HEK293 (cell line): ENCODE measurements around the gene KDM5C.
A peak's percentile ranks its signal among the peaks of the same experiment; 100 is the strongest.

Experiments
- CTCF ChIA-PET: fragments of 350-600 bp; formaldehyde crosslinking; extraction: SDS; loops from one replicate; lab custom pipeline; 2021; ENCODE audit warnings: antibody characterized with exemption; lab: Yijun Ruan, JAX
- POLR2A ChIA-PET: fragments of 300-600 bp; formaldehyde crosslinking; extraction: SDS; loops from one replicate; lab custom pipeline; 2020; ENCODE audit warnings: antibody characterized with exemption, inconsistent platforms; lab: Yijun Ruan, JAX
- H3K27ac ChIP-seq: fragments of 200-500 bp; sonication (Bioruptor generic); 2 replicates; pipeline ENCODE4 v1.5.1; 2014; ENCODE audit warnings: low read depth, low read length, control low read depth, inconsistent platforms; ENCODE audit errors: extremely low read depth
- H3K36me3 ChIP-seq, 2 experiments: fragments of 200-500 bp in 1 of 2; sonication (Bioruptor generic) in 1 of 2; 1 replicate in 1 of 2; 2 replicates in 1 of 2; pipeline ENCODE4 v1.5.1; 2014 to 2017; ENCODE audit warnings: inconsistent platforms in 2 of 2, low read length in 2 of 2; ENCODE audit not compliant: control insufficient read depth in 2 of 2, insufficient read depth in 1 of 2
- H3K4me1 ChIP-seq: fragments of 200-500 bp; sonication (Bioruptor generic); 2 replicates; pipeline ENCODE4 v1.5.1; 2014; ENCODE audit warnings: mild to moderate bottlenecking, low read length, inconsistent platforms; ENCODE audit not compliant: control insufficient read depth, insufficient read depth
- H3K4me3 ChIP-seq: 2 replicates; pipeline ENCODE4 v1.5.1; 2011; ENCODE audit warnings: low read depth, mild to moderate bottlenecking, control low read depth, low read length, moderate library complexity
- H3K9me3 ChIP-seq: fragments of 200-500 bp; sonication (Bioruptor generic); 2 replicates; pipeline ENCODE4 v1.5.1; 2014; ENCODE audit warnings: low read depth, low read length, inconsistent platforms; ENCODE audit not compliant: control insufficient read depth, insufficient read depth
- EGR2 ChIP-seq: fragments of 450-650 bp; formaldehyde crosslinking; IDR thresholded peaks from 2 replicates; pipeline ENCODE4 v1.5.1; 2016; ENCODE audit warnings: low read depth, missing biosample characterization, missing genetic modification characterization
- GLIS1 ChIP-seq: fragments of 450-650 bp; formaldehyde crosslinking; IDR thresholded peaks from 2 replicates; pipeline ENCODE4 v1.5.1; 2016; ENCODE audit warnings: missing biosample characterization, missing genetic modification characterization
- RBAK ChIP-seq: fragments of 450-650 bp; formaldehyde crosslinking; IDR thresholded peaks from 2 replicates; pipeline ENCODE4 v1.5.1; 2016; ENCODE audit warnings: missing biosample characterization, missing genetic modification characterization
- SP7 ChIP-seq: fragments of 450-650 bp; formaldehyde crosslinking; IDR thresholded peaks from 2 replicates; pipeline ENCODE4 v1.5.1; 2016; ENCODE audit warnings: missing biosample characterization, missing genetic modification characterization
- ZBTB17 ChIP-seq: fragments of 450-650 bp; formaldehyde crosslinking; IDR thresholded peaks from 2 replicates; pipeline ENCODE4 v1.5.1; 2016; ENCODE audit warnings: missing biosample characterization, missing genetic modification characterization
- ZNF132 ChIP-seq: fragments of 450-650 bp; formaldehyde crosslinking; IDR thresholded peaks from 2 replicates; pipeline ENCODE4 v1.5.1; 2017; ENCODE audit warnings: missing biosample characterization, missing genetic modification characterization, borderline replicate concordance
- ZNF184 ChIP-seq: fragments of 450-650 bp; IDR thresholded peaks from 2 replicates; pipeline ENCODE4 v1.5.1; 2018; ENCODE audit warnings: missing biosample characterization, mild to moderate bottlenecking, missing genetic modification characterization
- ZNF202 ChIP-seq: fragments of 450-650 bp; formaldehyde crosslinking; IDR thresholded peaks from 2 replicates; pipeline ENCODE4 v1.5.1; 2016; ENCODE audit warnings: missing biosample characterization, missing genetic modification characterization, borderline replicate concordance
- ZNF433 ChIP-seq: fragments of 450-650 bp; formaldehyde crosslinking; IDR thresholded peaks from 2 replicates; pipeline ENCODE4 v1.5.1; 2016; ENCODE audit warnings: missing biosample characterization, missing genetic modification characterization, low read depth
- ZNF692 ChIP-seq: fragments of 450-650 bp; formaldehyde crosslinking; IDR thresholded peaks from 2 replicates; pipeline ENCODE4 v1.5.1; 2016; ENCODE audit warnings: missing biosample characterization, missing genetic modification characterization
- ZNF777 ChIP-seq: fragments of 450-650 bp; formaldehyde crosslinking; IDR thresholded peaks from 2 replicates; pipeline ENCODE4 v1.5.1; 2017; ENCODE audit warnings: missing biosample characterization, missing genetic modification characterization, borderline replicate concordance
- TF ChIP-seq, protein P1 (sequence below): fragments of 450-650 bp; formaldehyde crosslinking; IDR thresholded peaks from 2 replicates; pipeline ENCODE4 v1.5.1; 2016; ENCODE audit warnings: missing biosample characterization, missing genetic modification characterization
- TF ChIP-seq, protein P2 (sequence below): fragments of 450-650 bp; formaldehyde crosslinking; IDR thresholded peaks from 2 replicates; pipeline ENCODE4 v1.5.1; 2016; ENCODE audit warnings: missing biosample characterization, missing genetic modification characterization
- TF ChIP-seq, protein P3 (sequence below): fragments of 450-650 bp; formaldehyde crosslinking; IDR thresholded peaks from 2 replicates; pipeline ENCODE4 v1.5.1; 2016; ENCODE audit warnings: missing biosample characterization, missing genetic modification characterization
- TF ChIP-seq, protein P4 (sequence below): fragments of 450-650 bp; formaldehyde crosslinking; IDR thresholded peaks from 2 replicates; pipeline ENCODE4 v1.5.1; 2017; ENCODE audit warnings: missing biosample characterization, missing genetic modification characterization

The KDM5C gene

GRCh38 chrX:53230116-53230515, 5.1 kb upstream of the KDM5C start:
- POLR2A ChIA-PET, result no interaction called here
- CTCF ChIA-PET, result interaction anchor here (7.2 kb wide), 1 partner anchor 9 kb away, joined by 44 read pairs; no protein-coding TSS in a partner anchor
- TF ChIP-seq ZNF132 (tag by site-specific recombination), result no peak
- TF ChIP-seq, protein P1, sequence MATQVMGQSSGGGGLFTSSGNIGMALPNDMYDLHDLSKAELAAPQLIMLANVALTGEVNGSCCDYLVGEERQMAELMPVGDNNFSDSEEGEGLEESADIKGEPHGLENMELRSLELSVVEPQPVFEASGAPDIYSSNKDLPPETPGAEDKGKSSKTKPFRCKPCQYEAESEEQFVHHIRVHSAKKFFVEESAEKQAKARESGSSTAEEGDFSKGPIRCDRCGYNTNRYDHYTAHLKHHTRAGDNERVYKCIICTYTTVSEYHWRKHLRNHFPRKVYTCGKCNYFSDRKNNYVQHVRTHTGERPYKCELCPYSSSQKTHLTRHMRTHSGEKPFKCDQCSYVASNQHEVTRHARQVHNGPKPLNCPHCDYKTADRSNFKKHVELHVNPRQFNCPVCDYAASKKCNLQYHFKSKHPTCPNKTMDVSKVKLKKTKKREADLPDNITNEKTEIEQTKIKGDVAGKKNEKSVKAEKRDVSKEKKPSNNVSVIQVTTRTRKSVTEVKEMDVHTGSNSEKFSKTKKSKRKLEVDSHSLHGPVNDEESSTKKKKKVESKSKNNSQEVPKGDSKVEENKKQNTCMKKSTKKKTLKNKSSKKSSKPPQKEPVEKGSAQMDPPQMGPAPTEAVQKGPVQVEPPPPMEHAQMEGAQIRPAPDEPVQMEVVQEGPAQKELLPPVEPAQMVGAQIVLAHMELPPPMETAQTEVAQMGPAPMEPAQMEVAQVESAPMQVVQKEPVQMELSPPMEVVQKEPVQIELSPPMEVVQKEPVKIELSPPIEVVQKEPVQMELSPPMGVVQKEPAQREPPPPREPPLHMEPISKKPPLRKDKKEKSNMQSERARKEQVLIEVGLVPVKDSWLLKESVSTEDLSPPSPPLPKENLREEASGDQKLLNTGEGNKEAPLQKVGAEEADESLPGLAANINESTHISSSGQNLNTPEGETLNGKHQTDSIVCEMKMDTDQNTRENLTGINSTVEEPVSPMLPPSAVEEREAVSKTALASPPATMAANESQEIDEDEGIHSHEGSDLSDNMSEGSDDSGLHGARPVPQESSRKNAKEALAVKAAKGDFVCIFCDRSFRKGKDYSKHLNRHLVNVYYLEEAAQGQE (tag by site-specific recombination), result peak; percentile 52; the same call in 1 of the 2 replicates
- TF ChIP-seq, all 188 proteins: peak for 1
- Histone ChIP-seq H3K9me3 (no peaks in the 10 kb centered on the region), H3K36me3 (no peaks in the 10 kb centered on the region), H3K27ac (no peak overlapping the region), H3K4me1 (peaks cover 2% of the 10 kb centered on the region; the same call in 1 of the 2 replicates), H3K4me3 (no peak overlapping the region)

- Histone ChIP-seq H3K4me1 (peaks cover 18% of the 10 kb centered on the region), H3K27ac (no peak overlapping the region), H3K36me3 (peaks cover 0 to 14% of the 10 kb centered on the region in 2 experiments; a peak in 1 of 3 replicates), H3K4me3 (no peak overlapping the region), H3K9me3 (no peaks in the 10 kb centered on the region)
- no peak for TF ChIP-seq GLIS1 (tag by site-specific recombination)
- TF ChIP-seq ZNF692 (tag by site-specific recombination), result no peak
- ChIA-PET POLR2A (no interaction called here), CTCF (interaction anchor here (0.6 to 7.2 kb wide), 6 partner anchors 8 to 304 kb away, joined by 3 to 44 read pairs (median 4); no protein-coding TSS in a partner anchor)
These were observed 2.3 kb upstream of the KDM5C start for GRCh38 chrX:53227224-53227765.

GRCh38 chrX:53223955-53224859, 800 bp downstream of the KDM5C start:
- CTCF ChIA-PET, result interaction anchor here (0.6 to 7.2 kb wide), 7 partner anchors 15 to 197 kb away, joined by 3 to 44 read pairs (median 5); partner anchors contain the start of gene IQSEC2
- Histone ChIP-seq H3K36me3 (peaks cover 19 to 44% of the 10 kb centered on the region in 2 experiments), H3K9me3 (no peaks in the 10 kb centered on the region), H3K27ac (peak overlapping the region; percentile 96), H3K4me3 (peak overlapping the region; percentile 90), H3K4me1 (peaks cover 19% of the 10 kb centered on the region)
- POLR2A ChIA-PET, result interaction anchor here (0.7 to 2.7 kb wide), 10 partner anchors 10 to 198 kb away, joined by 3 to 22 read pairs (median 6); partner anchors contain the start of genes RIBC1, SMC1A and TSPYL2
- TF ChIP-seq ZNF777 (tag by site-specific recombination) (no peak), EGR2 (tag by site-specific recombination) (peak; percentile 10; the same call in 1 of the 2 replicates), SP7 (peak; percentile 74), RBAK (no peak), ZNF433 (tag by site-specific recombination) (no peak), ZNF184 (tag by site-specific recombination) (peak; percentile 43; the same call in 1 of the 2 replicates), ZBTB17 (tag by site-specific recombination) (peak; percentile 43), ZNF202 (no peak)
- TF ChIP-seq, protein P2, sequence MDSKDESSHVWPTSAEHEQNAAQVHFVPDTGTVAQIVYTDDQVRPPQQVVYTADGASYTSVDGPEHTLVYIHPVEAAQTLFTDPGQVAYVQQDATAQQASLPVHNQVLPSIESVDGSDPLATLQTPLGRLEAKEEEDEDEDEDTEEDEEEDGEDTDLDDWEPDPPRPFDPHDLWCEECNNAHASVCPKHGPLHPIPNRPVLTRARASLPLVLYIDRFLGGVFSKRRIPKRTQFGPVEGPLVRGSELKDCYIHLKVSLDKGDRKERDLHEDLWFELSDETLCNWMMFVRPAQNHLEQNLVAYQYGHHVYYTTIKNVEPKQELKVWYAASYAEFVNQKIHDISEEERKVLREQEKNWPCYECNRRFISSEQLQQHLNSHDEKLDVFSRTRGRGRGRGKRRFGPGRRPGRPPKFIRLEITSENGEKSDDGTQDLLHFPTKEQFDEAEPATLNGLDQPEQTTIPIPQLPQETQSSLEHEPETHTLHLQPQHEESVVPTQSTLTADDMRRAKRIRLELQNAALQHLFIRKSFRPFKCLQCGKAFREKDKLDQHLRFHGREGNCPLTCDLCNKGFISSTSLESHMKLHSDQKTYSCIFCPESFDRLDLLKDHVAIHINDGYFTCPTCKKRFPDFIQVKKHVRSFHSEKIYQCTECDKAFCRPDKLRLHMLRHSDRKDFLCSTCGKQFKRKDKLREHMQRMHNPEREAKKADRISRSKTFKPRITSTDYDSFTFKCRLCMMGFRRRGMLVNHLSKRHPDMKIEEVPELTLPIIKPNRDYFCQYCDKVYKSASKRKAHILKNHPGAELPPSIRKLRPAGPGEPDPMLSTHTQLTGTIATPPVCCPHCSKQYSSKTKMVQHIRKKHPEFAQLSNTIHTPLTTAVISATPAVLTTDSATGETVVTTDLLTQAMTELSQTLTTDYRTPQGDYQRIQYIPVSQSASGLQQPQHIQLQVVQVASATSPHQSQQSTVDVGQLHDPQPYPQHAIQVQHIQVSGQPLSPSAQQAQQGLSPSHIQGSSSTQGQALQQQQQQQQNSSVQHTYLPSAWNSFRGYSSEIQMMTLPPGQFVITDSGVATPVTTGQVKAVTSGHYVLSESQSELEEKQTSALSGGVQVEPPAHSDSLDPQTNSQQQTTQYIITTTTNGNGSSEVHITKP, result peak; percentile 63; the same call in 1 of the 2 replicates
- TF ChIP-seq, protein P3, sequence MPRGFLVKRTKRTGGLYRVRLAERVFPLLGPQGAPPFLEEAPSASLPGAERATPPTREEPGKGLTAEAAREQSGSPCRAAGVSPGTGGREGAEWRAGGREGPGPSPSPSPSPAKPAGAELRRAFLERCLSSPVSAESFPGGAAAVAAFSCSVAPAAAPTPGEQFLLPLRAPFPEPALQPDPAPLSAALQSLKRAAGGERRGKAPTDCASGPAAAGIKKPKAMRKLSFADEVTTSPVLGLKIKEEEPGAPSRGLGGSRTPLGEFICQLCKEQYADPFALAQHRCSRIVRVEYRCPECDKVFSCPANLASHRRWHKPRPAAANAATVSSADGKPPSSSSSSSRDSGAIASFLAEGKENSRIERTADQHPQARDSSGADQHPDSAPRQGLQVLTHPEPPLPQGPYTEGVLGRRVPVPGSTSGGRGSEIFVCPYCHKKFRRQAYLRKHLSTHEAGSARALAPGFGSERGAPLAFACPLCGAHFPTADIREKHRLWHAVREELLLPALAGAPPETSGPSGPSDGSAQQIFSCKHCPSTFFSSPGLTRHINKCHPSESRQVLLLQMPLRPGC, result no peak
- TF ChIP-seq, protein P4, sequence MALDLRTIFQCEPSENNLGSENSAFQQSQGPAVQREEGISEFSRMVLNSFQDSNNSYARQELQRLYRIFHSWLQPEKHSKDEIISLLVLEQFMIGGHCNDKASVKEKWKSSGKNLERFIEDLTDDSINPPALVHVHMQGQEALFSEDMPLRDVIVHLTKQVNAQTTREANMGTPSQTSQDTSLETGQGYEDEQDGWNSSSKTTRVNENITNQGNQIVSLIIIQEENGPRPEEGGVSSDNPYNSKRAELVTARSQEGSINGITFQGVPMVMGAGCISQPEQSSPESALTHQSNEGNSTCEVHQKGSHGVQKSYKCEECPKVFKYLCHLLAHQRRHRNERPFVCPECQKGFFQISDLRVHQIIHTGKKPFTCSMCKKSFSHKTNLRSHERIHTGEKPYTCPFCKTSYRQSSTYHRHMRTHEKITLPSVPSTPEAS, result no peak
